SK-N-SH treated with all-trans-retinoic acid at 6 μM for 48 hours (cell line): Measurements from ENCODE around the gene ZNF232.

ENCODE experiments used
- ARNTL ChIP-seq: fragments of 450-650 bp; formaldehyde crosslinking; IDR thresholded peaks from 2 replicates; pipeline ENCODE4 v1.5.0; 2020; ENCODE audit warnings: low read depth, mild to moderate bottlenecking, moderate library complexity, borderline replicate concordance
- ISL1 ChIP-seq: fragments of 250-450 bp; sonication (Bioruptor Pico); IDR thresholded peaks from 2 replicates; pipeline ENCODE4 v2.1.2; 2022; ENCODE audit warnings: mild to moderate bottlenecking, moderate library complexity
- RARB ChIP-seq: fragments of 250-450 bp; sonication (Bioruptor Pico); IDR thresholded peaks from 2 replicates; pipeline ENCODE4 v1.8.0; 2021; ENCODE audit warnings: mild to moderate bottlenecking, moderate library complexity
- ZFP30 ChIP-seq: fragments of 450-650 bp; formaldehyde crosslinking; IDR thresholded peaks from 2 replicates; pipeline ENCODE4 v1.5.0; 2022; ENCODE audit warnings: mild to moderate bottlenecking, moderate library complexity
- TF ChIP-seq, protein P1 (sequence below): fragments of 250-450 bp; sonication (Bioruptor Pico); IDR thresholded peaks from 2 replicates; pipeline ENCODE4 v1.8.0; 2020; ENCODE audit warnings: mild to moderate bottlenecking, moderate library complexity, borderline replicate concordance

DNA sequence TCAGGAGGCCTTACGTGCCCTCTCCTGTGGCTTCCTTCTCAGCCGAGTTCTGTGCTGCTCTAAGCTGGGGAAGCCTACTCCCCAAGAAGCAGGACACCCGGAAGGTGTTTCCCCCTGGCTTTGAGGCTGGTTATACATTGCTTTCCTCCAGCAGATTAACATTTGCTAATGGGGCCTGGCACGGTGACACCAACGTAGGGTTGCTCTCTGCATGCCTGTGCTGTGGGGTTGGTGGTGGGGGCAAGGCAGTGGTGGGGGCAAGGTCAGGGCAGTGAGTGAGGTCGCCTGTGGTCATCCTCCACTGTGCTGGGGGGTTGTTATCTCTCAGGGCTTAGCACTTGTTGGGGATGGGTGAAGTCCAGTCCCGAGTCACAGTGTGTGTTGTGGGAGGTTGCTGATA, 8.4 kb upstream of the ZNF232 start:
- TF ChIP-seq ISL1 (CRISPR knock-in tag) (no peak), ARNTL (CRISPR knock-in tag) (no peak), RARB (CRISPR knock-in tag) (no peak), ZFP30 (CRISPR knock-in tag) (no peak)
- TF ChIP-seq, protein P1, sequence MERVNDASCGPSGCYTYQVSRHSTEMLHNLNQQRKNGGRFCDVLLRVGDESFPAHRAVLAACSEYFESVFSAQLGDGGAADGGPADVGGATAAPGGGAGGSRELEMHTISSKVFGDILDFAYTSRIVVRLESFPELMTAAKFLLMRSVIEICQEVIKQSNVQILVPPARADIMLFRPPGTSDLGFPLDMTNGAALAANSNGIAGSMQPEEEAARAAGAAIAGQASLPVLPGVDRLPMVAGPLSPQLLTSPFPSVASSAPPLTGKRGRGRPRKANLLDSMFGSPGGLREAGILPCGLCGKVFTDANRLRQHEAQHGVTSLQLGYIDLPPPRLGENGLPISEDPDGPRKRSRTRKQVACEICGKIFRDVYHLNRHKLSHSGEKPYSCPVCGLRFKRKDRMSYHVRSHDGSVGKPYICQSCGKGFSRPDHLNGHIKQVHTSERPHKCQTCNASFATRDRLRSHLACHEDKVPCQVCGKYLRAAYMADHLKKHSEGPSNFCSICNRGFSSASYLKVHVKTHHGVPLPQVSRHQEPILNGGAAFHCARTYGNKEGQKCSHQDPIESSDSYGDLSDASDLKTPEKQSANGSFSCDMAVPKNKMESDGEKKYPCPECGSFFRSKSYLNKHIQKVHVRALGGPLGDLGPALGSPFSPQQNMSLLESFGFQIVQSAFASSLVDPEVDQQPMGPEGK (CRISPR knock-in tag) = no peak
